ENCODE results near the gene ADGRD2. TPM values are rescaled to one million over a fixed set of nuclear protein-coding genes. Genes with fewer than 3 reads are reported as not detected.

The ADGRD2 gene
- polyA plus RNA-seq, 1 donor (not counting 4 experiments of a cell fraction or from before 2014, with no cell fraction given) = not detected

- Histone ChIP-seq H3K79me2 (ENCODE audit: control insufficient read depth, insufficient read depth, low read length) (no peaks in the 10 kb centered on the region), H2AFZ (ENCODE audit: control insufficient read depth, low read length) (no peak overlapping the region), H3K36me3 (ENCODE audit: control insufficient read depth in 2 of 2, extremely low read depth in 1 of 2, insufficient read depth in 2 of 2, low read length in 2 of 2) (no peaks in the 10 kb centered on the region), H3K27me3 (ENCODE audit: control insufficient read depth, extremely low read depth, insufficient read depth, low read length) (no peaks in the 10 kb centered on the region), H3K9me1 (ENCODE audit: control insufficient read depth, extremely low read depth, insufficient read depth, low read length) (no peaks in the 10 kb centered on the region), H3K9ac (ENCODE audit: control insufficient read depth, extremely low read depth, insufficient read depth, low read length) (no peak overlapping the region), H3K27ac (ENCODE audit: control insufficient read depth, insufficient read depth, low read length) (no peak overlapping the region), H4K20me1 (ENCODE audit: control insufficient read depth, extremely low read depth, insufficient read depth, low read length) (no peaks in the 10 kb centered on the region), H3K4me3 (ENCODE audit: control insufficient read depth in 2 of 3, extremely low read depth in 1 of 3, insufficient read depth in 2 of 3, low read depth in 1 of 3, low read length in 3 of 3) (no peak overlapping the region), H3K4me1 (ENCODE audit: control insufficient read depth, extremely low read depth, insufficient read depth, low read length) (no peaks in the 10 kb centered on the region), H3K9me3 (ENCODE audit: control insufficient read depth, low read depth, low read length) (no peaks in the 10 kb centered on the region), H3K4me2 (ENCODE audit: control insufficient read depth, extremely low read depth, insufficient read depth, low read depth, low read length) (no peak overlapping the region)
- DNase-seq (ENCODE audit: low read depth, low spot score) (no peak), FAIRE-seq (no peak)
- TF ChIP-seq EZH2 (IDR thresholded peaks at IDR 0.05; ENCODE audit: low read length) = no peak
- TF ChIP-seq CTCF (optimal IDR thresholded peaks at IDR 0.05 in 1 of 3, IDR thresholded peaks at IDR 0.05 in 1 of 3, conservative IDR thresholded peaks at IDR 0.05 in 1 of 3; ENCODE audit: extremely low read depth in 1 of 3, insufficient read depth in 2 of 3, low read length in 3 of 3) = no peak
- dilution Hi-C loops (cut with MboI; ENCODE audit: extremely low pct_ligation_motif_present, low sequenced_read_pairs) = no loop called here
Observed at GRCh38 chr9:124468061-124468740, 17.9 kb downstream of the ADGRD2 start.

GRCh38 chr9:124469011-124469832 lies 19.0 kb downstream of the ADGRD2 start:
- H3K9ac ChIP-seq (ENCODE audit: control insufficient read depth, extremely low read depth, insufficient read depth, low read length) = no peak overlapping the region
- H3K27ac ChIP-seq (ENCODE audit: control insufficient read depth, insufficient read depth, low read length) = no peak overlapping the region
- H3K9me1 ChIP-seq (ENCODE audit: control insufficient read depth, extremely low read depth, insufficient read depth, low read length) = no peaks in the 10 kb centered on the region
- H3K4me3 ChIP-seq (ENCODE audit: control insufficient read depth in 2 of 3, extremely low read depth in 1 of 3, insufficient read depth in 2 of 3, low read depth in 1 of 3, low read length in 3 of 3) = no peak overlapping the region
- H4K20me1 ChIP-seq (ENCODE audit: control insufficient read depth, extremely low read depth, insufficient read depth, low read length) = no peaks in the 10 kb centered on the region
- H3K27me3 ChIP-seq (ENCODE audit: control insufficient read depth, extremely low read depth, insufficient read depth, low read length) = no peaks in the 10 kb centered on the region
- TF ChIP-seq CTCF (optimal IDR thresholded peaks at IDR 0.05 in 1 of 3, IDR thresholded peaks at IDR 0.05 in 1 of 3, conservative IDR thresholded peaks at IDR 0.05 in 1 of 3; ENCODE audit: extremely low read depth in 1 of 3, insufficient read depth in 2 of 3, low read length in 3 of 3) (no peak), EZH2 (IDR thresholded peaks at IDR 0.05; ENCODE audit: low read length) (no peak)
- no peak overlapping the region for H2AFZ ChIP-seq (ENCODE audit: control insufficient read depth, low read length)
- H3K9me3 ChIP-seq (ENCODE audit: control insufficient read depth, low read depth, low read length) = no peaks in the 10 kb centered on the region
- no peak for FAIRE-seq
- no peak for DNase-seq (ENCODE audit: low read depth, low spot score)
- no peaks in the 10 kb centered on the region for H3K79me2 ChIP-seq (ENCODE audit: control insufficient read depth, insufficient read depth, low read length)
- H3K4me1 ChIP-seq (ENCODE audit: control insufficient read depth, extremely low read depth, insufficient read depth, low read length) = no peaks in the 10 kb centered on the region
- H3K4me2 ChIP-seq (ENCODE audit: control insufficient read depth, extremely low read depth, insufficient read depth, low read depth, low read length) = no peak overlapping the region
- H3K36me3 ChIP-seq (ENCODE audit: control insufficient read depth in 2 of 2, extremely low read depth in 1 of 2, insufficient read depth in 2 of 2, low read length in 2 of 2) = no peaks in the 10 kb centered on the region
- dilution Hi-C loops (cut with MboI; ENCODE audit: extremely low pct_ligation_motif_present, low sequenced_read_pairs) = no loop called here

All from keratinocyte (primary cell).